ENCODE measurements around the gene ROR2.

The ROR2 gene

GRCh38 chr9:91914404-91914803 lies 35.6 kb downstream of the ROR2 start:
- TF ChIP-seq CEBPB (IDR thresholded peaks at IDR 0.05): no peak
- TF ChIP-seq REST (IDR thresholded peaks at IDR 0.05; ENCODE audit: low read depth): no peak

- TF ChIP-seq CEBPB (IDR thresholded peaks at IDR 0.05) (no peak), MAX (IDR thresholded peaks at IDR 0.05) (no peak), NFIC (IDR thresholded peaks at IDR 0.05) (no peak), TEAD4 (IDR thresholded peaks at IDR 0.05) (no peak), REST (IDR thresholded peaks at IDR 0.05; ENCODE audit: low read depth) (no peak), CREB1 (IDR thresholded peaks at IDR 0.05; ENCODE audit: low read depth) (no peak), TCF12 (IDR thresholded peaks at IDR 0.05; ENCODE audit: low read depth) (no peak), EP300 (IDR thresholded peaks at IDR 0.05; ENCODE audit: borderline replicate concordance) (no peak), TAF1 (IDR thresholded peaks at IDR 0.05; ENCODE audit: low read depth) (no peak), FOXM1 (IDR thresholded peaks at IDR 0.05; ENCODE audit: borderline replicate concordance, low read depth) (no peak), YY1 (IDR thresholded peaks at IDR 0.05; ENCODE audit: low read depth) (no peak), USF1 (IDR thresholded peaks at IDR 0.05) (no peak), RAD21 (IDR thresholded peaks at IDR 0.05; ENCODE audit: low read depth) (no peak), ZBTB7A (IDR thresholded peaks at IDR 0.05; ENCODE audit: low read depth) (no peak), EGR1 (IDR thresholded peaks at IDR 0.05) (no peak)
Measured at GRCh38 chr9:91913986-91914385, 36.0 kb downstream of the ROR2 start.

GRCh38 chr9:91913096-91913495 lies 36.9 kb downstream of the ROR2 start:
- TF ChIP-seq NFIC (IDR thresholded peaks at IDR 0.05): no peak

GRCh38 chr9:91911657-91912056 lies 38.4 kb downstream of the ROR2 start:
- TF ChIP-seq CEBPB (IDR thresholded peaks at IDR 0.05): no peak
- no peak for TF ChIP-seq RAD21 (IDR thresholded peaks at IDR 0.05; ENCODE audit: low read depth)
- TF ChIP-seq EGR1 (IDR thresholded peaks at IDR 0.05): no peak
- no peak for TF ChIP-seq TCF12 (IDR thresholded peaks at IDR 0.05; ENCODE audit: low read depth)
- no peak for TF ChIP-seq USF1 (IDR thresholded peaks at IDR 0.05)
- TF ChIP-seq TAF1 (IDR thresholded peaks at IDR 0.05; ENCODE audit: low read depth): no peak
- TF ChIP-seq FOXM1 (IDR thresholded peaks at IDR 0.05; ENCODE audit: borderline replicate concordance, low read depth): no peak
- no peak for TF ChIP-seq EP300 (IDR thresholded peaks at IDR 0.05; ENCODE audit: borderline replicate concordance)
- no peak for TF ChIP-seq CREB1 (IDR thresholded peaks at IDR 0.05; ENCODE audit: low read depth)
- TF ChIP-seq MAX (IDR thresholded peaks at IDR 0.05): no peak

GRCh38 chr9:91908746-91909145 lies 41.3 kb downstream of the ROR2 start:
- TF ChIP-seq TAF1 (IDR thresholded peaks at IDR 0.05; ENCODE audit: low read depth) (no peak), CEBPB (IDR thresholded peaks at IDR 0.05) (no peak), USF1 (IDR thresholded peaks at IDR 0.05) (no peak), RAD21 (IDR thresholded peaks at IDR 0.05; ENCODE audit: low read depth) (no peak), EGR1 (IDR thresholded peaks at IDR 0.05) (no peak), MAX (IDR thresholded peaks at IDR 0.05) (no peak), YY1 (IDR thresholded peaks at IDR 0.05; ENCODE audit: low read depth) (no peak), ZBTB7A (IDR thresholded peaks at IDR 0.05; ENCODE audit: low read depth) (no peak), NFIC (IDR thresholded peaks at IDR 0.05) (no peak), FOXM1 (IDR thresholded peaks at IDR 0.05; ENCODE audit: borderline replicate concordance, low read depth) (no peak), TCF12 (IDR thresholded peaks at IDR 0.05; ENCODE audit: low read depth) (no peak), TEAD4 (IDR thresholded peaks at IDR 0.05) (no peak), REST (IDR thresholded peaks at IDR 0.05; ENCODE audit: low read depth) (no peak), EP300 (IDR thresholded peaks at IDR 0.05; ENCODE audit: borderline replicate concordance) (no peak), CREB1 (IDR thresholded peaks at IDR 0.05; ENCODE audit: low read depth) (no peak)

Data from Ishikawa (cell line).